ENCODE measurements around the gene TOR4A.

The TOR4A gene

GRCh38 chr9:137278061-137278701 lies 655 bp downstream of the TOR4A start:
- TF ChIP-seq TAF1 (IDR thresholded peaks at IDR 0.05; ENCODE audit: low read depth, low read length) (no peak), POLR2A (IDR thresholded peaks at IDR 0.05; ENCODE audit: low read depth, low read length) (no peak), POU2F2 (IDR thresholded peaks at IDR 0.05; ENCODE audit: low read depth, low read length) (no peak), POLR2AphosphoS5 (IDR thresholded peaks at IDR 0.05; ENCODE audit: low read depth, low read length) (no peak), SPI1 (IDR thresholded peaks at IDR 0.05; ENCODE audit: low read depth, low read length) (no peak), PAX5 (IDR thresholded peaks at IDR 0.05; ENCODE audit: insufficient read depth, low read length, severe bottlenecking) (no peak)
- FAIRE-seq (peak; percentile 5), DNase-seq (ENCODE audit: insufficient read length, low spot score) (no peak)

- FAIRE-seq (no peak), DNase-seq (ENCODE audit: insufficient read length, low spot score) (no peak)
- TF ChIP-seq TAF1 (IDR thresholded peaks at IDR 0.05; ENCODE audit: low read depth, low read length) (no peak), POLR2AphosphoS5 (IDR thresholded peaks at IDR 0.05; ENCODE audit: low read depth, low read length) (no peak), PAX5 (IDR thresholded peaks at IDR 0.05; ENCODE audit: insufficient read depth, low read length, severe bottlenecking) (no peak), SPI1 (IDR thresholded peaks at IDR 0.05; ENCODE audit: low read depth, low read length) (no peak), POU2F2 (IDR thresholded peaks at IDR 0.05; ENCODE audit: low read depth, low read length) (no peak), POLR2A (IDR thresholded peaks at IDR 0.05; ENCODE audit: low read depth, low read length) (no peak)
These were observed 1.5 kb downstream of the TOR4A start for GRCh38 chr9:137278721-137279711.

- DNase-seq (ENCODE audit: insufficient read length, low spot score) = no peak
- no peak for FAIRE-seq
- no peak for TF ChIP-seq SPI1 (IDR thresholded peaks at IDR 0.05; ENCODE audit: low read depth, low read length)
- no peak for TF ChIP-seq TAF1 (IDR thresholded peaks at IDR 0.05; ENCODE audit: low read depth, low read length)
- TF ChIP-seq POLR2AphosphoS5 (IDR thresholded peaks at IDR 0.05; ENCODE audit: low read depth, low read length) = no peak
- TF ChIP-seq PAX5 (IDR thresholded peaks at IDR 0.05; ENCODE audit: insufficient read depth, low read length, severe bottlenecking) = no peak
- no peak for TF ChIP-seq POU2F2 (IDR thresholded peaks at IDR 0.05; ENCODE audit: low read depth, low read length)
- TF ChIP-seq POLR2A (IDR thresholded peaks at IDR 0.05; ENCODE audit: low read depth, low read length) = no peak
These were observed 2.4 kb downstream of the TOR4A start for GRCh38 chr9:137279741-137280473.

GRCh38 chr9:137280474-137281344 lies 3.2 kb downstream of the TOR4A start:
- FAIRE-seq (no peak), DNase-seq (ENCODE audit: insufficient read length, low spot score) (no peak)
- no peak for TF ChIP-seq SPI1 (IDR thresholded peaks at IDR 0.05; ENCODE audit: low read depth, low read length)
- no peak for TF ChIP-seq POLR2AphosphoS5 (IDR thresholded peaks at IDR 0.05; ENCODE audit: low read depth, low read length)
- no peak for TF ChIP-seq TAF1 (IDR thresholded peaks at IDR 0.05; ENCODE audit: low read depth, low read length)
- no peak for TF ChIP-seq PAX5 (IDR thresholded peaks at IDR 0.05; ENCODE audit: insufficient read depth, low read length, severe bottlenecking)
- no peak for TF ChIP-seq POU2F2 (IDR thresholded peaks at IDR 0.05; ENCODE audit: low read depth, low read length)
- TF ChIP-seq POLR2A (IDR thresholded peaks at IDR 0.05; ENCODE audit: low read depth, low read length) = no peak

GRCh38 chr9:137281345-137282116 lies 4.0 kb downstream of the TOR4A start:
- FAIRE-seq = no peak
- no peak for TF ChIP-seq POLR2A (IDR thresholded peaks at IDR 0.05; ENCODE audit: low read depth, low read length)
- no peak for TF ChIP-seq POU2F2 (IDR thresholded peaks at IDR 0.05; ENCODE audit: low read depth, low read length)
- no peak for TF ChIP-seq TAF1 (IDR thresholded peaks at IDR 0.05; ENCODE audit: low read depth, low read length)
- TF ChIP-seq POLR2AphosphoS5 (IDR thresholded peaks at IDR 0.05; ENCODE audit: low read depth, low read length) = no peak
- TF ChIP-seq SPI1 (IDR thresholded peaks at IDR 0.05; ENCODE audit: low read depth, low read length) = no peak
- no peak for TF ChIP-seq PAX5 (IDR thresholded peaks at IDR 0.05; ENCODE audit: insufficient read depth, low read length, severe bottlenecking)
- no peak for DNase-seq (ENCODE audit: insufficient read length, low spot score)

GRCh38 chr9:137286975-137287383 lies 9.5 kb downstream of the TOR4A start:
- DNase-seq (ENCODE audit: insufficient read length, low spot score) (no peak), FAIRE-seq (peak; percentile 66)
- TF ChIP-seq POLR2A (IDR thresholded peaks at IDR 0.05; ENCODE audit: low read depth, low read length) (no peak), TAF1 (IDR thresholded peaks at IDR 0.05; ENCODE audit: low read depth, low read length) (no peak), SPI1 (IDR thresholded peaks at IDR 0.05; ENCODE audit: low read depth, low read length) (no peak), POLR2AphosphoS5 (IDR thresholded peaks at IDR 0.05; ENCODE audit: low read depth, low read length) (no peak), POU2F2 (IDR thresholded peaks at IDR 0.05; ENCODE audit: low read depth, low read length) (no peak), PAX5 (IDR thresholded peaks at IDR 0.05; ENCODE audit: insufficient read depth, low read length, severe bottlenecking) (no peak)

GRCh38 chr9:137293094-137293481 lies 15.6 kb downstream of the TOR4A start:
- DNase-seq (ENCODE audit: insufficient read length, low spot score) (no peak), FAIRE-seq (no peak)
- no peak for TF ChIP-seq SPI1 (IDR thresholded peaks at IDR 0.05; ENCODE audit: low read depth, low read length)
- TF ChIP-seq POLR2A (IDR thresholded peaks at IDR 0.05; ENCODE audit: low read depth, low read length) = no peak
- no peak for TF ChIP-seq TAF1 (IDR thresholded peaks at IDR 0.05; ENCODE audit: low read depth, low read length)
- no peak for TF ChIP-seq POU2F2 (IDR thresholded peaks at IDR 0.05; ENCODE audit: low read depth, low read length)
- TF ChIP-seq POLR2AphosphoS5 (IDR thresholded peaks at IDR 0.05; ENCODE audit: low read depth, low read length) = no peak
- no peak for TF ChIP-seq PAX5 (IDR thresholded peaks at IDR 0.05; ENCODE audit: insufficient read depth, low read length, severe bottlenecking)

All from GM12891 (cell line).